Measurements from ENCODE around the gene BAD. TPM values are rescaled to one million over a fixed set of nuclear protein-coding genes. Genes with fewer than 3 reads are reported as not detected.

BAD gene
- total and polyA plus RNA-seq, 2 of the 13 experiments (the other 11 are each of a cell fraction or from before 2014, with no cell fraction given): 17.9 to 28.5 TPM

DNA sequence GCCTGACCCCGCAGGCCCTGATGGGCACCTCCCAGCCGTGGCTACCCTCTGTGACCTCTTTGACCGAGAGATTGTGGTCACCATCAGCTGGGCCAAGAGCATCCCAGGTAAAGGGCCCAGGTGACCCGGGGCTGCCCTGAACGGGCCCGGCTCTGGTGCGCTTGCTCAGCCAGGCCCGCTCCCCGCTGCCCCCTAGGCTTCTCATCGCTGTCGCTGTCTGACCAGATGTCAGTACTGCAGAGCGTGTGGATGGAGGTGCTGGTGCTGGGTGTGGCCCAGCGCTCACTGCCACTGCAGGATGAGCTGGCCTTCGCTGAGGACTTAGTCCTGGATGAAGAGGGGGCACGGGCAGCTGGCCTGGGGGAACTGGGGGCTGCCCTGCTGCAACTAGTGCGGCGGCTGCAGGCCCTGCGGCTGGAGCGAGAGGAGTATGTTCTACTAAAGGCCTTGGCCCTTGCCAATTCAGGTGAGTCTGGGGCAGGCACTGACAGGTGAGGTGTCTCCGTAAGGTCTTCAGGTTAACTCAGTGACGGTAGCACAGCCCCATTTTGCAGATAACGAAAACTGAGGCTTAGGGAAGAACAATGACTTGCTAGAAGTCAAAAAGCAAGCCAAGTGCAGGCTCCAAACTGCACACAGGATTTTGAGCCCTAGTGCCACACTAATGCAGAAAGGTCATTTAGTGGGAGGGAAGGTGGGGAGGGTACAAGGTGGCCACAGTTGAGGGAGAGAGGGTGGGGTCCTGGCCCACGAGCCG, 30.5 kb upstream of the BAD start (continued):
- 0 out of 2 replicates have a peak, but pooled peaks have one; percentile 48 for TF ChIP-seq ZBTB4 (CRISPR knock-in tag; IDR thresholded peaks at IDR 0.05; ENCODE audit: borderline replicate concordance)
- no peak for TF ChIP-seq EP300 (IDR thresholded peaks at IDR 0.05; ENCODE audit: low read depth in 2 of 2, low read length in 2 of 2)
- no peak for TF ChIP-seq EP300 (CRISPR knock-in tag; IDR thresholded peaks at IDR 0.05; ENCODE audit: borderline replicate concordance)
- TF ChIP-seq ZNF629 (CRISPR knock-in tag; conservative IDR thresholded peaks at IDR 0.05): peak; percentile 79
- TF ChIP-seq, protein P1, sequence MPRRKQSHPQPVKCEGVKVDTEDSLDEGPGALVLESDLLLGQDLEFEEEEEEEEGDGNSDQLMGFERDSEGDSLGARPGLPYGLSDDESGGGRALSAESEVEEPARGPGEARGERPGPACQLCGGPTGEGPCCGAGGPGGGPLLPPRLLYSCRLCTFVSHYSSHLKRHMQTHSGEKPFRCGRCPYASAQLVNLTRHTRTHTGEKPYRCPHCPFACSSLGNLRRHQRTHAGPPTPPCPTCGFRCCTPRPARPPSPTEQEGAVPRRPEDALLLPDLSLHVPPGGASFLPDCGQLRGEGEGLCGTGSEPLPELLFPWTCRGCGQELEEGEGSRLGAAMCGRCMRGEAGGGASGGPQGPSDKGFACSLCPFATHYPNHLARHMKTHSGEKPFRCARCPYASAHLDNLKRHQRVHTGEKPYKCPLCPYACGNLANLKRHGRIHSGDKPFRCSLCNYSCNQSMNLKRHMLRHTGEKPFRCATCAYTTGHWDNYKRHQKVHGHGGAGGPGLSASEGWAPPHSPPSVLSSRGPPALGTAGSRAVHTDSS (CRISPR knock-in tag; conservative IDR thresholded peaks at IDR 0.05): no peak
- no peak for TF ChIP-seq SALL1 (CRISPR knock-in tag; IDR thresholded peaks at IDR 0.05)
- 0 out of 2 replicates have a peak, but pooled peaks have one; percentile 16 for TF ChIP-seq RXRA (CRISPR knock-in tag; IDR thresholded peaks at IDR 0.05)
- TF ChIP-seq CEBPZ (IDR thresholded peaks at IDR 0.05; ENCODE audit: low read length): no peak
- no peak for TF ChIP-seq TCF7 (IDR thresholded peaks at IDR 0.05; ENCODE audit: low read depth)
